Natural killer cell treated with Interleukin-12 subunit alpha and Interleukin-12 subunit beta and Interleukin-15 and Interleukin-18, amount 100 ng/mL, for 72 hours (primary cell): ENCODE data around the gene NRXN3. TPM values are rescaled to one million over a fixed set of nuclear protein-coding genes. Genes with fewer than 3 reads are reported as not detected.

ENCODE experiments used
- ATAC-seq, 2 donors: fragments of 150-1000 bp; cut with Tn5 transposase in 1 of 2; sonication (Bioruptor Pico), chemical (Tn5 transposase) in 1 of 2; 2 replicates each; pipeline ENCODE4 v1.10.0; 2021
- DNase-seq: peaks from one replicate; pipeline ENCODE4 v3.0.0; 2022; ENCODE audit warnings: low spot score
- H3K27ac Mint-ChIP-seq, 2 donors: 1 replicate in 1 of 2; 2 replicates in 1 of 2; pipeline ENCODE4 v1.8.0; 2022; ENCODE audit warnings: mixed read lengths in 2 of 2, mild to moderate bottlenecking in 1 of 2, moderate library complexity in 1 of 2
- H3K27me3 Mint-ChIP-seq, 2 donors: 1 replicate in 1 of 2; 2 replicates in 1 of 2; pipeline ENCODE4 v1.8.0; 2022; ENCODE audit warnings: mixed read lengths in 2 of 2
- H3K36me3 Mint-ChIP-seq: one replicate; pipeline ENCODE4 v1.8.0; 2022; ENCODE audit warnings: mixed read lengths
- H3K4me1 Mint-ChIP-seq, 2 donors: 1 replicate in 1 of 2; 2 replicates in 1 of 2; pipeline ENCODE4 v1.8.0; 2022; ENCODE audit warnings: low read depth in 2 of 2, mixed read lengths in 2 of 2, mild to moderate bottlenecking in 1 of 2
- H3K4me3 Mint-ChIP-seq: one replicate; pipeline ENCODE4 v1.8.0; 2022; ENCODE audit warnings: mixed read lengths
- H3K9me3 Mint-ChIP-seq: 2 replicates; pipeline ENCODE4 v1.8.0; 2022; ENCODE audit warnings: mixed read lengths
- total RNA-seq, 2 donors: library from RNA; stranded (reverse); gene quantifications; one replicate each; pipeline ENCODE4 v1.2.3, GENCODE V29; 2022

Gene NRXN3
- total RNA-seq, 2 donors from 2014 or later: not detected

DNA sequence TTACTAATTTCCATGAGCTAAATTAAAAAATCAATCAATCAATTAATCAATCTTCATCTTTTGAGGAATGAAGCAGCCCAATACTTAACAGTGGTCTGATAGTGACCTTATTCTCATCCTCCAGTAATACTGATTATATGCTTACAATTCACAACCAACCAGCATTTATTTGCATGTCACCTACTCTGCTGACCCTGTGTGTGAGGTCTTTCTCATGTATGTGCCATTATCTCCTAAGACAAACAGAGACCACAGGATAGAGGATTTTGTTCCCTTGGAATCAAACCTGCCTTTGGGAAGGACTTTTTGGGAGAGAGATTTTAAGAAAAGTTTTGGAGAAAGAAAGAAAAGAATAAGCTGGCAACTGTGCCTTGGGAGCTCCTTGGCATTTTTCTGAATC lies 197.2 kb downstream of the NRXN3 start:
- Mint-ChIP-seq H3K27me3 (peaks cover 7 to 8% of the 10 kb centered on the region in 2 donors), H3K9me3 (peaks cover 5% of the 10 kb centered on the region), H3K36me3 (no peaks in the 10 kb centered on the region), H3K4me3 (no peak overlapping the region), H3K4me1 (no peaks in the 10 kb centered on the region), H3K27ac (no peak overlapping the region)
- no peak for DNase-seq
- ATAC-seq: no peak

DNA sequence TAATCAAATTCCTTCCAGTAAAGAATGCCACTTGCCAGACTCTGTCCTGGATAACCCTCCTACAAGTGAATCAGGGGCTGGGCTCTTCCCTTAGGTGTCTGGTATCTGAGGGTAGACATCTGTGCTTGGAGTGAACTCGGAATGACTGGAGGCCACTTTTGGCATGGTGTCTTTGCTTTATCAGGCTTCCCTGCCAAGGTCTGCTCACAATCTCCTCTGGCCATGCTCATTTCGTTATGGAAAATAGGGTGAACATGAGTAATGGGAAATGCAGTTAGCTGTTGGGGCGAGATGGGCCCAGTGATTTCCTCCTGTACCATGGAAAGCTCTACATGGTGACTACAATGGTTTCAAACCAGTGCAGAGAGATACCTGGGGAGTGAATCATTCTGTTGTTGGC lies 212.9 kb downstream of the NRXN3 start:
- peaks cover 9% of the 10 kb centered on the region for H3K9me3 Mint-ChIP-seq
- H3K36me3 Mint-ChIP-seq: no peaks in the 10 kb centered on the region
- no peaks in the 10 kb centered on the region for H3K4me1 Mint-ChIP-seq
- peaks cover 0 to 5% of the 10 kb centered on the region in 2 donors for H3K27me3 Mint-ChIP-seq
- H3K4me3 Mint-ChIP-seq: no peak overlapping the region
- ATAC-seq (no peak), DNase-seq (no peak)
- H3K27ac Mint-ChIP-seq: no peak overlapping the region

DNA sequence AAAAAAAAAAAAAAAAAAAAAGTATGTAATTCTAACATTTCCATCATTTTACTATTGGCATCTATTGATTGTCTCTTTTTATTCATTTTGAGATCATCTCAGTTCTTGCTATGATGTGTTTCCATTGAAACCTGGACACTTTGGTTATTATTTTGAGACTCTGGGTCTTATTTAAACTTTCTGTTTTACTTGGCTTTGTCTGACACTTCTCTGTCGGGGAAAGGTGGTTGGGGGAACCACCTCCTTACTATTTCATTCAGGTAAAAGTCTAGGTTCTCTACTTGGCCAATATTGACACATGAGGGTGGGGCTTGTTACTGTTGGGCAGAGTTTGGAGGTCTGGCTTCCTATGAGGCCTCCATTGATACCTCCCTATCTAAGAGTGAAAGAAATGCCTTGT lies 228.0 kb downstream of the NRXN3 start:
- no peaks in the 10 kb centered on the region for H3K4me1 Mint-ChIP-seq
- H3K27ac Mint-ChIP-seq: no peak overlapping the region
- H3K4me3 Mint-ChIP-seq: no peak overlapping the region
- DNase-seq: no peak
- no peaks in the 10 kb centered on the region for H3K36me3 Mint-ChIP-seq
- H3K27me3 Mint-ChIP-seq: peaks cover 0 to 18% of the 10 kb centered on the region in 2 donors
- H3K9me3 Mint-ChIP-seq: peaks cover 9% of the 10 kb centered on the region
- no peak for ATAC-seq

DNA sequence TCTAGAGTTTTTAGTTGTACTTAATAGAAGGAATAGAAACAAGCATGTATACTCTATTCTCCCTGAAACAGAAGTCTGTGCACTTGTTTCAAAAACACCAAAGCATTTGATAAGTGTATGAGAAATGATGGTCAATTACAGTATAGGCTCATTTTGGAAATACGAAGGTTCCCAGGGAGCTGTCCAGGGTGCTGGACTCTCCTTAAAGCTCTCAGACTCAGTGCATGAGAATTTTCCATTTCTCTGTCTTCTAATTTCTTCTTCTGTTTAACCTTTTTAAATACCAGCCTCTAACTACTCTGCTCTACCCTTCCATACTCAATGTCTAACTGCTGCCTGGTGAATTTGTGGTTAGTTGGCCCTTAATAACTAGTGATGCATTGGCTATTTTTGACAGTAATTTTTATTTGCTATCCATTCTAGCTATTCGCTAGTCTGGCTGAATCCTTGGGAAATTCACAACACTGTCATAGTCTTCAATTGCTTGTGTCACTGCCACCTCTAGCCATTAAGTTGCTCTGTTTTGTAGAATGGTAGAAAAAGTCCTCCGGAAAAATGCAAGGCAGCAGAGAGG lies 229.2 kb downstream of the NRXN3 start:
- no peak overlapping the region for H3K27ac Mint-ChIP-seq
- no peaks in the 10 kb centered on the region for H3K4me1 Mint-ChIP-seq
- DNase-seq (no peak), ATAC-seq (no peak)
- no peak overlapping the region for H3K4me3 Mint-ChIP-seq
- no peaks in the 10 kb centered on the region for H3K36me3 Mint-ChIP-seq
- H3K9me3 Mint-ChIP-seq: peaks cover 9% of the 10 kb centered on the region
- peaks cover 4 to 18% of the 10 kb centered on the region in 2 donors for H3K27me3 Mint-ChIP-seq

DNA sequence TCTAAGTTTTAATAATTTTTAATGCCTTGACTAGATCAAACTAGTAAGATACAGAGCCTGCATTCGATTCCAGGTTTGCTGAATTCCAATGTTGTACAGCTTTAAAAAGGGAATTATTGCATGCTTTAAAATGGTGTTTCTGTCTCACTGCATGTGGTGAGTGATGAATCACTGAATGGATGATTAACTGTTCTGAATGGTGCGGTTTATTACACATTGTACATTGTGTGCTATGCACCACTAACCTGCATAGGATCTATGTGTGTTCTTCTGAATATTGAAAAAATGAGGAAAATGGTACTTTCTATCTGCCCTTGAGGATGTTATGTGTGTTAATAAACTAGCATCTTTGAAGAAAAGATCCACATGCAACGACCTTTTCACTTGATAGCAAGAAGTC lies 231.7 kb downstream of the NRXN3 start:
- H3K27ac Mint-ChIP-seq: no peak overlapping the region
- no peaks in the 10 kb centered on the region for H3K36me3 Mint-ChIP-seq
- no peak for ATAC-seq
- no peak for DNase-seq
- no peak overlapping the region for H3K4me3 Mint-ChIP-seq
- H3K4me1 Mint-ChIP-seq: no peaks in the 10 kb centered on the region
- H3K27me3 Mint-ChIP-seq: peaks cover 4 to 7% of the 10 kb centered on the region in 2 donors
- peaks cover 13% of the 10 kb centered on the region for H3K9me3 Mint-ChIP-seq

DNA sequence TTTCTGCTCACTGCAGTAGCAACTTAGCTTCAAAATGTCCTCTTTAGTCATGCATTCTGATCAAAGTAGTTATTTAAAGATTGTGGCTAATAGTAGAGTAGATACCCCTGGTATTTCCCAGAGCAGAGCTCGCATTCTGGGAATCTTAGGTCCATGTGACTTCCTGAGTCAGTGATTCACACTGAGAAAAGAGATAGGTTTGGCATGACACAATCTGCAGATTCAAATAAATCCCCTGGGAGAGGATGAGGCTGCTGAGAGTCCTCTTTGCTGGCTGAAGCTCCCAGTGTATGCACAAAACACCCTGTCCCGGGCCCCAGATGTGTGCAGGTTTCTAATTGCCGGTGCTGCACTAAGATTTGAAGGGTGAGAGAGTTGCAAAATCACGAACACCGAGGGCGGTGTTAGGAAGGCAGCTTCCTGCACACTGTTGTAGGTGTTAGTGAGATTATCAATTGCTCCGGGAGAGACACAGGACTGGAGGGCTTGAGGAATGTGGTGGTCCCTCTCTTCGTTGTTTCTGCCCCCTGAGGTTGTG lies 233.2 kb downstream of the NRXN3 start:
- DNase-seq (no peak), ATAC-seq (no peak)
- Mint-ChIP-seq H3K4me3 (no peak overlapping the region), H3K9me3 (peaks cover 13% of the 10 kb centered on the region), H3K4me1 (no peaks in the 10 kb centered on the region), H3K27me3 (peaks cover 7 to 8% of the 10 kb centered on the region in 2 donors), H3K27ac (no peak overlapping the region), H3K36me3 (no peaks in the 10 kb centered on the region)

DNA sequence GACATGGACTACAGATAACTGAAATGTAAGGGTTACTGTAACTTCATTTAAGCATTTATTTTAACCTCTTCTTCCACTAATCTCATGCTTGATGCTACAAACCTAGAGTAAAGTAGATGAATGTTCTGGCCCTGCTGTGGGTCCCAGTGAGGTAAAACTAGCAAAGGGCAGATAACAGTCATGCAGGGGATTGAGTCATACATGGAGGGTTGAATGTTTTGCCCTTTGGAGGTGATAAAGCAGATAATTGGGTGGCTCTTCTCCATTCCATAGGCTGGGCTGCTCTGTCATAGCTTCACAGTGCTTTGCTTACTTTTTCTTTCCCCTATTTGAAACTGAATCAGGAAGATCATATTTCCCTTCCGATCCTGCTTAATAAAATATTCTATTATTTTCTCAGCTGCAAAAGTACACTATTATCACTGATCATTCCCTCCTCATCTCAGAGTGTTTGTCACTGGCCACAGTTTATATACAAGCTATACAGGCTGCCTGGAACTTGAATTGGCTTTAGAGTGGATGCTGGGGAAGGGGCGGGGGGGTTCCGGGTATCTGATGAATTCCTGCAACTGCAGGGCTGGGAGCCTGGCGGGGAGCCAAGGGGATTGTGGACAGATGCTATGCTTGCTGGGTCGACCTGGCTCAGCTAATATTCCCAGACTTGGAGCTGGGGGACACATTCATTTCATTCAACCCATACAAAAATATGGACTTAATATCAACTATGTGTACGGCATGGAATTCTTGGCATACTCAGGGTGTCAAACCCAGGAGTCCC lies 235.1 kb downstream of the NRXN3 start:
- H3K27ac Mint-ChIP-seq: no peak overlapping the region
- no peaks in the 10 kb centered on the region for H3K36me3 Mint-ChIP-seq
- no peak overlapping the region for H3K4me3 Mint-ChIP-seq
- DNase-seq (no peak), ATAC-seq (no peak)
- no peaks in the 10 kb centered on the region for H3K4me1 Mint-ChIP-seq
- H3K9me3 Mint-ChIP-seq: peaks cover 7% of the 10 kb centered on the region
- peaks cover 7 to 8% of the 10 kb centered on the region in 2 donors for H3K27me3 Mint-ChIP-seq

DNA sequence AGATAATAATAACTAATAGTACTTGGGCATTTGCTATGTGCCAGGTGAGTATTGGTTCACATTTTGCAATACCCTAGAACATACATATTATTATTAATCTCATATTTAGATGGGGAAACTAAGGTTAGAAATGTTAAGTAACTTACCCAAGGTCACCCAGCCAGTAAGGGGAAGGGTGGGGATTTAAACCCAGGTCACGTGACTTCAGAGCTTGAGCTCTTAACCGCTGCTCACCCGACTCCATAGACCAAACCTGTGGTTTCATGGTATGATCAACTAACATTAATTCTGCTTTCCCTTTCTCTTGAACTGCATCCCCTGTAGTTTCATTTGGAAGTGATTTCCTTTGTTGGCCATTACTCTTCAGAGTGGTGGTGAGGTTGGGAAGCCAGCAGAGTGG lies 242.3 kb downstream of the NRXN3 start:
- Mint-ChIP-seq H3K4me3 (no peak overlapping the region), H3K4me1 (no peaks in the 10 kb centered on the region), H3K27ac (no peak overlapping the region), H3K27me3 (peaks cover 3 to 12% of the 10 kb centered on the region in 2 donors), H3K36me3 (no peaks in the 10 kb centered on the region), H3K9me3 (peaks cover 3% of the 10 kb centered on the region)
- ATAC-seq (no peak), DNase-seq (no peak)

DNA sequence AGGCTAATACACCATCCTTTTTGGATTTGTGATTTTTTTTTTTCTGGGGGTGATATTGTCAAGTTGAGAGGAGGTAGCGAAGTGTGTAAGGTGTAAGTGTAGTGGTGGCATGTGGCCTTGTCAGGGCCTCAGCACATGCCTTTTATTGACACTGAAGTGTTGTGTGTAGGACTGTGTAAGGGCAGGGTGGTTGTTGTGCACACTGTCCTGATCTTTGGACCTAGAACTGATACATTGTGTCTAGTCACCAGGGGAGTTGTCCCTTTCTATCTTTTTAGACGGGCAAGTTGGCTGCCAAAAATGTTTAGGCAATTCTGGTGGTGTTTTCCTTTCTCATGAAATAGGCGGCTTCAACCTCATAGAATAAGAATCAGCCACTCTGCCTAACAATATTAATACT lies 244.0 kb downstream of the NRXN3 start:
- no peak for ATAC-seq
- Mint-ChIP-seq H3K9me3 (no peaks in the 10 kb centered on the region), H3K27ac (no peak overlapping the region), H3K4me3 (no peak overlapping the region), H3K36me3 (no peaks in the 10 kb centered on the region), H3K4me1 (no peaks in the 10 kb centered on the region), H3K27me3 (peaks cover 0 to 7% of the 10 kb centered on the region in 2 donors)
- no peak for DNase-seq

DNA sequence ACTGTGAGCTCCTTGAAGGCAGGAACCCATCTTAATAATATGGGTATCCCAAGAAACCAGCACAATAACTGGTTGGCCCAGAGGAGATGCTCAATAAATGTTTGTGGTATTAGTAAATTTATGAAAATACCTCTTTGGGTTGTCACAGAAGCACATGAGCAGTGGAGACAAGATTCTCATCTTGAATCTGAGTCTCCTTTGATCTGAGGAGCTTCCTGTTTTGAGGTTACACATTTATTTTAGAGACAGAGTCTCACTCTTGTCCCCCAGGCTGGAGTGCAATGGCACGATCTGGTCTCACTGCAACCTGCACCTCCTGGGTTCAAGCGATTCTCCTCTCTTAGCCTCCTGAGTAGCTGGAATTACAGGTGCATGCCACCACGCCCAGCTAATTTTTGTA lies 247.4 kb downstream of the NRXN3 start:
- no peak for DNase-seq
- H3K9me3 Mint-ChIP-seq: peaks cover 3% of the 10 kb centered on the region
- no peak overlapping the region for H3K27ac Mint-ChIP-seq
- H3K4me3 Mint-ChIP-seq: no peak overlapping the region
- no peak for ATAC-seq
- no peaks in the 10 kb centered on the region for H3K4me1 Mint-ChIP-seq
- H3K36me3 Mint-ChIP-seq: no peaks in the 10 kb centered on the region
- H3K27me3 Mint-ChIP-seq: peaks cover 3 to 7% of the 10 kb centered on the region in 2 donors

DNA sequence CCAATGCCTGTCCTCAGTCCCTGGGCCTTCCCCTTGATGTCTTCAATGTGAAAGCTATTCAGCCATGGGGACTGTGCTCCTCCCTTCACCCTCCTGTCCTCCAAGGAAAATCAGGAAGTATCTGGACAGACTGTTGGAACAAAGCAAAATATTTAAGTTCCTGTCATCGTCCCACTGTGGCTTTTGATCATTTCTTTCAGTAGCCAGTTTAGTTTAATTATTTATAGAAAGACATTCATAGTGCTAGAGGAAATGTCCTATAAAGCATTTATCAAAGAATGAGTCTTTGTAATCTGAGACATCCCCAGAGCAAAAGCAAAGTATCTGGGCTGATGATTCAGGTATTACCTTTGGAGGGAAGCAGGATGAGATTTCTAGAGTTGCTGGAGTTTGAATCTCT lies 254.1 kb downstream of the NRXN3 start:
- ATAC-seq (no peak), DNase-seq (no peak)
- no peak overlapping the region for H3K27ac Mint-ChIP-seq
- H3K4me3 Mint-ChIP-seq: no peak overlapping the region
- no peaks in the 10 kb centered on the region for H3K36me3 Mint-ChIP-seq
- peaks cover 3% of the 10 kb centered on the region for H3K9me3 Mint-ChIP-seq
- H3K27me3 Mint-ChIP-seq: peaks cover 7% of the 10 kb centered on the region in 2 donors
- H3K4me1 Mint-ChIP-seq: no peaks in the 10 kb centered on the region

DNA sequence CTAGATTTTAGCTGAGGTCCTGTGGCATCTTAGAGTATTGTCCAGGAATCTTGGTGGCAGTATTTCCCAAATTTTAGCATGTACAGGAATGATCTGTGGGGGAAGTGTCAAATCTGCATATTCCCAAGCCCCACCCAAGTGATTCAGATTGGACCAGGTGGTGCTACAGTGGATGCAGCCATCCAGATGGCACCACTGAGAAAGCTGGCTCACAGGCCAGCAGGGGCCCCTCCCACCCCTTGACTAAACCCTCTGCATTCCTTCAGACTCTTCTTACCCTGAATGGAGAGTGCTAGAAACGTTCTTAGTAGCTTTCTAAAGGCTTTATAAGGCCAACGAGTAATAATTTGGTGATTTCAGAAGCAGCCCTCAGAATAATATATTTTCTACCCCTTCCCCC lies 255.2 kb downstream of the NRXN3 start:
- no peak for DNase-seq
- Mint-ChIP-seq H3K4me1 (no peaks in the 10 kb centered on the region), H3K36me3 (no peaks in the 10 kb centered on the region), H3K27ac (no peak overlapping the region), H3K9me3 (no peaks in the 10 kb centered on the region), H3K4me3 (no peak overlapping the region), H3K27me3 (peaks cover 5 to 7% of the 10 kb centered on the region in 2 donors)
- no peak for ATAC-seq

DNA sequence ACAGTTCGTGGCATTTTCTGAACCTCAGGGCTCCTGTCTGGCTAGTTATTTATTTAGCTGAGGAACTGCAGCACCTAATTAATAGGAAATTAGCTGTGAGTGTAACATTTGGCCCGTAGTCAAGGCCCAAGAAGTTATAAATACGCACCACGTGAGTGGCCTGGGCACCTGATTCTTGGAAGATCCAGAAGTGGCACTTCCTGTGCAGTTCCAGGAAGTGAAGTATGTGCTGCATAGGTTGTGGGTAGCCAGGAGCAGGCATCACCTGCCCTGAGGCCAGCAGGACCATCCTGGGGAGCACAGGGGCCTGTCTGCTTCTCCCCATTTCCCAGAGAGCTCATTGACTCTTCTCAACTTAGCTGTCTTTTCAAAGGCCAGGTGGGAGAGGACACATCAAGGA lies 255.6 kb downstream of the NRXN3 start:
- Mint-ChIP-seq H3K36me3 (no peaks in the 10 kb centered on the region), H3K27me3 (peaks cover 5 to 7% of the 10 kb centered on the region in 2 donors)
- DNase-seq: no peak

DNA sequence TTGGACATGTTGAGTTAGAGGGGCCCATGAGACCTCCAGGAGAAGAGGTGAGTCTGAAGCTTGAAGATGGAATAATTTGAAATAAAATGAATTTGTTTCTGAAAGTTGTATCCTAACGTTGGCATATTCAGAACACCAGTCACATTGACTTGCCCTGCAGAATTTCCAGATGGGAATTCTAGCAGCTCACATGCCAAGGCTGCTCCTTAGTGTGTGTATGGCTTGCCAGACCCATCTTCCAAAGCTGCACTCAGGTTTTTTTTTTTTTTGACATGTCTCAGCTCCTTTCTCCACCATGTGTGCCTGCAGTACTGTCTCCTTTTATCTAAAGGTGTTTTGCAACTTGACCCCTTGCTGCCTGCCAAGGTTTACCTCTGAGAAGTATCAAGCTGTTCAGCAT lies 261.9 kb downstream of the NRXN3 start:
- peaks cover 7 to 11% of the 10 kb centered on the region in 2 donors for H3K27me3 Mint-ChIP-seq
- DNase-seq (no peak), ATAC-seq (no peak)
- no peaks in the 10 kb centered on the region for H3K9me3 Mint-ChIP-seq
- H3K27ac Mint-ChIP-seq: no peak overlapping the region
- no peaks in the 10 kb centered on the region for H3K36me3 Mint-ChIP-seq
- no peaks in the 10 kb centered on the region for H3K4me1 Mint-ChIP-seq
- no peak overlapping the region for H3K4me3 Mint-ChIP-seq

More for the DNA sequence above, 255.6 kb downstream of the NRXN3 start:
- H3K4me3 Mint-ChIP-seq: no peak overlapping the region
- ATAC-seq: no peak
- H3K4me1 Mint-ChIP-seq: no peaks in the 10 kb centered on the region
- H3K27ac Mint-ChIP-seq: no peak overlapping the region
- no peaks in the 10 kb centered on the region for H3K9me3 Mint-ChIP-seq
